ENCODE data around the gene TLCD2. TPM values are rescaled to one million over a fixed set of nuclear protein-coding genes. Genes with fewer than 3 reads are reported as not detected.

TLCD2 gene
- total RNA-seq, 1 experiment from 2014 or later: 1.9 TPM

DNA sequence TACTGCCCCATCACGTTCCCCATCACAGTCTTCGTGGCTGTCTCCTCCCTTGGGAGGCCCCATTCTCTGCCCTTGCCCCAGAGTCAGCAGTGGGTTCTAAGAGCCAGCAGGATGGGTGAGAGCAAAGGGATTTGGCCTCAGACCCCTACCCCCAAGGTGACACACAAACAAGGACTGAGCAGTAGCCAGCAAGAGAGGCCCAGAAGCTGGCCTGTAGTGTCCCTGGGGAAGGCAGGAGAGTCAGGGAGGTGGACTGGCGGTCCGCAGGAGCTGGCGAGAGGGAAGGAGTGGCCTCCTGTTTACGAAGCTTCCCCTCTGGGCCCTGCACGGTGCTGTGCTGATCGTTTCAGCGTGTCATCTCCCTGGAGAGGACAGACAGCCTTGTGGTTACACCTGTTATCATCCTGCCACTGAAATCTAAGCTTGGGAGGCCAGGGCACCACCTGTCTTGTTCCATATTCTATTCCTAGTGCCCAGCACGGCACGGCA lies 22.7 kb upstream of the TLCD2 start (continued):
- TF ChIP-seq, protein P1, sequence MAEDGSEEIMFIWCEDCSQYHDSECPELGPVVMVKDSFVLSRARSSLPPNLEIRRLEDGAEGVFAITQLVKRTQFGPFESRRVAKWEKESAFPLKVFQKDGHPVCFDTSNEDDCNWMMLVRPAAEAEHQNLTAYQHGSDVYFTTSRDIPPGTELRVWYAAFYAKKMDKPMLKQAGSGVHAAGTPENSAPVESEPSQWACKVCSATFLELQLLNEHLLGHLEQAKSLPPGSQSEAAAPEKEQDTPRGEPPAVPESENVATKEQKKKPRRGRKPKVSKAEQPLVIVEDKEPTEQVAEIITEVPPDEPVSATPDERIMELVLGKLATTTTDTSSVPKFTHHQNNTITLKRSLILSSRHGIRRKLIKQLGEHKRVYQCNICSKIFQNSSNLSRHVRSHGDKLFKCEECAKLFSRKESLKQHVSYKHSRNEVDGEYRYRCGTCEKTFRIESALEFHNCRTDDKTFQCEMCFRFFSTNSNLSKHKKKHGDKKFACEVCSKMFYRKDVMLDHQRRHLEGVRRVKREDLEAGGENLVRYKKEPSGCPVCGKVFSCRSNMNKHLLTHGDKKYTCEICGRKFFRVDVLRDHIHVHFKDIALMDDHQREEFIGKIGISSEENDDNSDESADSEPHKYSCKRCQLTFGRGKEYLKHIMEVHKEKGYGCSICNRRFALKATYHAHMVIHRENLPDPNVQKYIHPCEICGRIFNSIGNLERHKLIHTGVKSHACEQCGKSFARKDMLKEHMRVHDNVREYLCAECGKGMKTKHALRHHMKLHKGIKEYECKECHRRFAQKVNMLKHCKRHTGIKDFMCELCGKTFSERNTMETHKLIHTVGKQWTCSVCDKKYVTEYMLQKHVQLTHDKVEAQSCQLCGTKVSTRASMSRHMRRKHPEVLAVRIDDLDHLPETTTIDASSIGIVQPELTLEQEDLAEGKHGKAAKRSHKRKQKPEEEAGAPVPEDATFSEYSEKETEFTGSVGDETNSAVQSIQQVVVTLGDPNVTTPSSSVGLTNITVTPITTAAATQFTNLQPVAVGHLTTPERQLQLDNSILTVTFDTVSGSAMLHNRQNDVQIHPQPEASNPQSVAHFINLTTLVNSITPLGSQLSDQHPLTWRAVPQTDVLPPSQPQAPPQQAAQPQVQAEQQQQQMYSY (CRISPR knock-in tag; IDR thresholded peaks at IDR 0.05): no peak
- TF ChIP-seq GTF2I (CRISPR knock-in tag; conservative IDR thresholded peaks at IDR 0.05) (no peak), JUN (CRISPR knock-in tag; IDR thresholded peaks at IDR 0.05) (no peak), NFE2L1 (CRISPR knock-in tag; IDR thresholded peaks at IDR 0.05) (no peak), NR3C1 (CRISPR knock-in tag; conservative IDR thresholded peaks at IDR 0.05; ENCODE audit: low read depth) (no peak), KAT7 (CRISPR knock-in tag; IDR thresholded peaks at IDR 0.05; ENCODE audit: borderline replicate concordance) (no peak)

DNA sequence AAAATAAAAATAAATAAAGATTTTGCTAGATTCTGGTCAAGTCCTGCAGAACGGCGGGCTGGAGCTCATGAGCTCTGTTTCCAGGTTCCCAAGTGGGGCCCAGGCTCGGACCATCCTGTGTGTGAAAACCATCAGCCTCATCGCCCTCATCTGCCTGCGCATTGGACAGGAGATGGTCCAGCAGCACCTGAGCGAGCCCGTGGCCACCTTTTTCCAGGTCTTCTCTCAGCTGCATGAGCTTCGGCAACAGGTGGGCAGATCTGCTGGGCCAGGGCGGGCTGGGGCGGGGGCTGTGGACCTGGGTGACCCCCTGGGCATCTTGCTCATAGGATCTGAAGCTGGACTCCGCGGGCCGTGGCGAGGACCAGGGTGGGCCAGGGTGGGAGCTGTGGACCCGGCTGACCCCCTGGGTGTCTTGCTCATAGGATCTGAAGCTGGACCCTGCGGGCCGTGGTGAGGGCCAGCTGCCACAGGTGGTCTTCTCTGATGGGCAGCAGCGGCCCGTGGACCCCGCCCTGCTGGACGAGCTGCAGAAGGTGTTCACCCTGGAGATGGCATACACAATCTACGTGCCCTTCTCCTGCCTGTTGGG lies 22.2 kb upstream of the TLCD2 start:
- ChIA-PET POLR2A (interaction anchor here (0.5 to 1.2 kb wide), 3 partner anchors 14 to 96 kb away, joined by 3 read pairs; no protein-coding TSS in a partner anchor), CTCF (interaction anchor here (0.6 to 0.9 kb wide), 2 partner anchors 51 to 805 kb away, joined by 3 to 4 read pairs; no protein-coding TSS in a partner anchor)
- Mint-ChIP-seq H3K27ac (no peak overlapping the region), H3K27me3 (ENCODE audit: low read depth) (no peaks in the 10 kb centered on the region), H3K4me1 (no peaks in the 10 kb centered on the region), H3K9me3 (no peaks in the 10 kb centered on the region), H3K36me3 (peaks cover 3% of the 10 kb centered on the region), H3K4me3 (no peak overlapping the region)
- TF ChIP-seq NR2C2 (CRISPR knock-in tag; IDR thresholded peaks at IDR 0.05) (no peak), TP53 (CRISPR knock-in tag; IDR thresholded peaks at IDR 0.05) (no peak), ZBTB21 (CRISPR knock-in tag; IDR thresholded peaks at IDR 0.05; ENCODE audit: borderline replicate concordance) (no peak), JUN (CRISPR knock-in tag; IDR thresholded peaks at IDR 0.05) (no peak), GABPB1 (CRISPR knock-in tag; IDR thresholded peaks at IDR 0.05) (no peak), FOXK1 (CRISPR knock-in tag; IDR thresholded peaks at IDR 0.05) (no peak)
- TF ChIP-seq, protein P2, sequence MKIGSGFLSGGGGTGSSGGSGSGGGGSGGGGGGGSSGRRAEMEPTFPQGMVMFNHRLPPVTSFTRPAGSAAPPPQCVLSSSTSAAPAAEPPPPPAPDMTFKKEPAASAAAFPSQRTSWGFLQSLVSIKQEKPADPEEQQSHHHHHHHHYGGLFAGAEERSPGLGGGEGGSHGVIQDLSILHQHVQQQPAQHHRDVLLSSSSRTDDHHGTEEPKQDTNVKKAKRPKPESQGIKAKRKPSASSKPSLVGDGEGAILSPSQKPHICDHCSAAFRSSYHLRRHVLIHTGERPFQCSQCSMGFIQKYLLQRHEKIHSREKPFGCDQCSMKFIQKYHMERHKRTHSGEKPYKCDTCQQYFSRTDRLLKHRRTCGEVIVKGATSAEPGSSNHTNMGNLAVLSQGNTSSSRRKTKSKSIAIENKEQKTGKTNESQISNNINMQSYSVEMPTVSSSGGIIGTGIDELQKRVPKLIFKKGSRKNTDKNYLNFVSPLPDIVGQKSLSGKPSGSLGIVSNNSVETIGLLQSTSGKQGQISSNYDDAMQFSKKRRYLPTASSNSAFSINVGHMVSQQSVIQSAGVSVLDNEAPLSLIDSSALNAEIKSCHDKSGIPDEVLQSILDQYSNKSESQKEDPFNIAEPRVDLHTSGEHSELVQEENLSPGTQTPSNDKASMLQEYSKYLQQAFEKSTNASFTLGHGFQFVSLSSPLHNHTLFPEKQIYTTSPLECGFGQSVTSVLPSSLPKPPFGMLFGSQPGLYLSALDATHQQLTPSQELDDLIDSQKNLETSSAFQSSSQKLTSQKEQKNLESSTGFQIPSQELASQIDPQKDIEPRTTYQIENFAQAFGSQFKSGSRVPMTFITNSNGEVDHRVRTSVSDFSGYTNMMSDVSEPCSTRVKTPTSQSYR (CRISPR knock-in tag; IDR thresholded peaks at IDR 0.05): no peak
- TF ChIP-seq, protein P3, sequence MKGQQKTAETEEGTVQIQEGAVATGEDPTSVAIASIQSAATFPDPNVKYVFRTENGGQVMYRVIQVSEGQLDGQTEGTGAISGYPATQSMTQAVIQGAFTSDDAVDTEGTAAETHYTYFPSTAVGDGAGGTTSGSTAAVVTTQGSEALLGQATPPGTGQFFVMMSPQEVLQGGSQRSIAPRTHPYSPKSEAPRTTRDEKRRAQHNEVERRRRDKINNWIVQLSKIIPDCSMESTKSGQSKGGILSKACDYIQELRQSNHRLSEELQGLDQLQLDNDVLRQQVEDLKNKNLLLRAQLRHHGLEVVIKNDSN (CRISPR knock-in tag; IDR thresholded peaks at IDR 0.05): no peak
- TF ChIP-seq, protein P4, sequence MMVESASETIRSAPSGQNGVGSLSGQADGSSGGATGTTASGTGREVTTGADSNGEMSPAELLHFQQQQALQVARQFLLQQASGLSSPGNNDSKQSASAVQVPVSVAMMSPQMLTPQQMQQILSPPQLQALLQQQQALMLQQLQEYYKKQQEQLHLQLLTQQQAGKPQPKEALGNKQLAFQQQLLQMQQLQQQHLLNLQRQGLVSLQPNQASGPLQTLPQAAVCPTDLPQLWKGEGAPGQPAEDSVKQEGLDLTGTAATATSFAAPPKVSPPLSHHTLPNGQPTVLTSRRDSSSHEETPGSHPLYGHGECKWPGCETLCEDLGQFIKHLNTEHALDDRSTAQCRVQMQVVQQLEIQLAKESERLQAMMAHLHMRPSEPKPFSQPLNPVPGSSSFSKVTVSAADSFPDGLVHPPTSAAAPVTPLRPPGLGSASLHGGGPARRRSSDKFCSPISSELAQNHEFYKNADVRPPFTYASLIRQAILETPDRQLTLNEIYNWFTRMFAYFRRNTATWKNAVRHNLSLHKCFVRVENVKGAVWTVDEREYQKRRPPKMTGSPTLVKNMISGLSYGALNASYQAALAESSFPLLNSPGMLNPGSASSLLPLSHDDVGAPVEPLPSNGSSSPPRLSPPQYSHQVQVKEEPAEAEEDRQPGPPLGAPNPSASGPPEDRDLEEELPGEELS (CRISPR knock-in tag; IDR thresholded peaks at IDR 0.05): no peak
- DNase-seq (ENCODE audit: low spot score) (no peak), ATAC-seq (no peak)

DNA sequence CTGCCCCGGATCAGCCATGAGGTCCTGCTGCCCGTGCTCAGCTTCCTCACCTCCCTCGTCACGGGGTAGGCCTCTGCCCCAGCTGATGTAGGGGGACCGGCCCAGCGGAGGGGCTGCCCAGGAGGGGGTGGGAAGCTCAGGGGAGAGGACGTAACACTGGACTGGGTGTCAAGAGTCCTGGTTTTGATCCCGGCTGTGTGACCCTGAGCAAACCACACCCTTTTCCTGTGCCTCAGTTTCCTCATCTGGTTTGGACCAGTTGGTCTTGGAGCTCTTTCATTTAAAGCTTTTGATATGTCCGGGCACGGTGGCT lies 21.0 kb upstream of the TLCD2 start:
- no peaks in the 10 kb centered on the region for H3K4me1 Mint-ChIP-seq
- no peaks in the 10 kb centered on the region for H3K9me3 Mint-ChIP-seq
- POLR2A ChIA-PET: interaction anchor here (0.6 kb wide), 1 partner anchor 499 kb away, joined by 6 read pairs; no protein-coding TSS in a partner anchor
- DNase-seq (ENCODE audit: low spot score) (no peak), ATAC-seq (no peak)
- no peak overlapping the region for H3K27ac Mint-ChIP-seq
- no peak overlapping the region for H3K4me3 Mint-ChIP-seq
- no peaks in the 10 kb centered on the region; the same call in 1 of the 2 replicates for H3K36me3 Mint-ChIP-seq
- CTCF ChIA-PET: no interaction called here
- H3K27me3 Mint-ChIP-seq (ENCODE audit: low read depth): no peaks in the 10 kb centered on the region
- TF ChIP-seq, protein P5, sequence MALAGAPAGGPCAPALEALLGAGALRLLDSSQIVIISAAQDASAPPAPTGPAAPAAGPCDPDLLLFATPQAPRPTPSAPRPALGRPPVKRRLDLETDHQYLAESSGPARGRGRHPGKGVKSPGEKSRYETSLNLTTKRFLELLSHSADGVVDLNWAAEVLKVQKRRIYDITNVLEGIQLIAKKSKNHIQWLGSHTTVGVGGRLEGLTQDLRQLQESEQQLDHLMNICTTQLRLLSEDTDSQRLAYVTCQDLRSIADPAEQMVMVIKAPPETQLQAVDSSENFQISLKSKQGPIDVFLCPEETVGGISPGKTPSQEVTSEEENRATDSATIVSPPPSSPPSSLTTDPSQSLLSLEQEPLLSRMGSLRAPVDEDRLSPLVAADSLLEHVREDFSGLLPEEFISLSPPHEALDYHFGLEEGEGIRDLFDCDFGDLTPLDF (CRISPR knock-in tag; IDR thresholded peaks at IDR 0.05): no peak
- TF ChIP-seq, protein P6, sequence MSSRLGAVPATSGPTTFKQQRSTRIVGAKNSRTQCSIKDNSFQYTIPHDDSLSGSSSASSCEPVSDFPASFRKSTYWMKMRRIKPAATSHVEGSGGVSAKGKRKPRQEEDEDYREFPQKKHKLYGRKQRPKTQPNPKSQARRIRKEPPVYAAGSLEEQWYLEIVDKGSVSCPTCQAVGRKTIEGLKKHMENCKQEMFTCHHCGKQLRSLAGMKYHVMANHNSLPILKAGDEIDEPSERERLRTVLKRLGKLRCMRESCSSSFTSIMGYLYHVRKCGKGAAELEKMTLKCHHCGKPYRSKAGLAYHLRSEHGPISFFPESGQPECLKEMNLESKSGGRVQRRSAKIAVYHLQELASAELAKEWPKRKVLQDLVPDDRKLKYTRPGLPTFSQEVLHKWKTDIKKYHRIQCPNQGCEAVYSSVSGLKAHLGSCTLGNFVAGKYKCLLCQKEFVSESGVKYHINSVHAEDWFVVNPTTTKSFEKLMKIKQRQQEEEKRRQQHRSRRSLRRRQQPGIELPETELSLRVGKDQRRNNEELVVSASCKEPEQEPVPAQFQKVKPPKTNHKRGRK (CRISPR knock-in tag; IDR thresholded peaks at IDR 0.05; ENCODE audit: borderline replicate concordance): no peak
- TF ChIP-seq KAT7 (CRISPR knock-in tag; IDR thresholded peaks at IDR 0.05; ENCODE audit: borderline replicate concordance) (no peak), TCF7 (CRISPR knock-in tag; IDR thresholded peaks at IDR 0.05; ENCODE audit: low read depth) (no peak), NFE2L1 (CRISPR knock-in tag; IDR thresholded peaks at IDR 0.05) (no peak), FOXJ3 (CRISPR knock-in tag; IDR thresholded peaks at IDR 0.05; ENCODE audit: borderline replicate concordance) (no peak)
- TF ChIP-seq, protein P3 (CRISPR knock-in tag; IDR thresholded peaks at IDR 0.05): no peak

Measured in WTC11 (cell line).